ENCODE results near the gene ROCK2. TPM values are rescaled to one million over a fixed set of nuclear protein-coding genes. Genes with fewer than 3 reads are reported as not detected.

ROCK2 gene
- total RNA-seq, 4 donors from 2014 or later = 21.8 to 54.0 (median 26.6) TPM

- Histone ChIP-seq H3K36me3 (no peaks in the 10 kb centered on the region), H3K4me1 (peaks cover 16% of the 10 kb centered on the region), H3K27me3 (no peaks in the 10 kb centered on the region), H3K4me3 (no peak overlapping the region), H3K27ac (no peak overlapping the region), H3K9me3 (no peaks in the 10 kb centered on the region)
- TF ChIP-seq POLR2AphosphoS5 (IDR thresholded peaks at IDR 0.05) (no peak), CTCF (IDR thresholded peaks at IDR 0.05) (no peak), EP300 (IDR thresholded peaks at IDR 0.05) (no peak), POLR2A (IDR thresholded peaks at IDR 0.05) (no peak)
- WGBS = 96% methylated on average over 2 of the region's 2 CpGs
- DNase-seq (ENCODE audit: low spot score in 2 of 2) = no peak
Observed at GRCh38 chr2:11327871-11328270, 16.6 kb downstream of the ROCK2 start.

- Histone ChIP-seq H3K36me3 (no peaks in the 10 kb centered on the region), H3K9me3 (no peaks in the 10 kb centered on the region), H3K4me1 (peaks cover 16% of the 10 kb centered on the region), H3K4me3 (no peak overlapping the region), H3K27me3 (no peaks in the 10 kb centered on the region), H3K27ac (no peak overlapping the region)
- 58% methylated on average over 4 of the region's 4 CpGs for WGBS
- no peak for DNase-seq (ENCODE audit: low spot score in 2 of 2)
- no peak for TF ChIP-seq POLR2A (IDR thresholded peaks at IDR 0.05)
- no peak for TF ChIP-seq EP300 (IDR thresholded peaks at IDR 0.05)
- TF ChIP-seq CTCF (IDR thresholded peaks at IDR 0.05) = no peak
- TF ChIP-seq POLR2AphosphoS5 (IDR thresholded peaks at IDR 0.05) = no peak
Observed at GRCh38 chr2:11326677-11327211, 17.7 kb downstream of the ROCK2 start.

GRCh38 chr2:11325961-11326676 is 18.3 kb downstream of the ROCK2 start:
- H3K27me3 ChIP-seq = no peaks in the 10 kb centered on the region
- WGBS = 47% methylated on average over 4 of the region's 4 CpGs
- H3K4me3 ChIP-seq = no peak overlapping the region
- no peak overlapping the region for H3K27ac ChIP-seq
- peaks cover 16% of the 10 kb centered on the region for H3K4me1 ChIP-seq
- no peak for DNase-seq (ENCODE audit: low spot score in 2 of 2)
- H3K9me3 ChIP-seq = no peaks in the 10 kb centered on the region
- no peak for TF ChIP-seq EP300 (IDR thresholded peaks at IDR 0.05)
- no peak for TF ChIP-seq POLR2A (IDR thresholded peaks at IDR 0.05)
- no peak for TF ChIP-seq CTCF (IDR thresholded peaks at IDR 0.05)
- no peak for TF ChIP-seq POLR2AphosphoS5 (IDR thresholded peaks at IDR 0.05)
- H3K36me3 ChIP-seq = no peaks in the 10 kb centered on the region

GRCh38 chr2:11321847-11322246 is 22.6 kb downstream of the ROCK2 start:
- no peak for DNase-seq (ENCODE audit: low spot score in 2 of 2)
- TF ChIP-seq POLR2A (IDR thresholded peaks at IDR 0.05) = no peak
- no peak for TF ChIP-seq CTCF (IDR thresholded peaks at IDR 0.05)
- TF ChIP-seq POLR2AphosphoS5 (IDR thresholded peaks at IDR 0.05) = no peak
- no peak for TF ChIP-seq EP300 (IDR thresholded peaks at IDR 0.05)
- H3K4me1 ChIP-seq = peaks cover 3% of the 10 kb centered on the region
- H3K9me3 ChIP-seq = no peaks in the 10 kb centered on the region
- no peaks in the 10 kb centered on the region for H3K36me3 ChIP-seq
- H3K27ac ChIP-seq = no peak overlapping the region
- H3K4me3 ChIP-seq = no peak overlapping the region
- no peaks in the 10 kb centered on the region for H3K27me3 ChIP-seq
- WGBS = 84% methylated on average over 3 of the region's 3 CpGs

- WGBS = 96% methylated on average over 17 of the region's 17 CpGs
- TF ChIP-seq POLR2AphosphoS5 (IDR thresholded peaks at IDR 0.05) (no peak), POLR2A (IDR thresholded peaks at IDR 0.05) (no peak), CTCF (IDR thresholded peaks at IDR 0.05) (no peak), EP300 (IDR thresholded peaks at IDR 0.05) (no peak)
- H3K36me3 ChIP-seq = no peaks in the 10 kb centered on the region
- no peak overlapping the region for H3K4me3 ChIP-seq
- no peaks in the 10 kb centered on the region for H3K4me1 ChIP-seq
- H3K27ac ChIP-seq = no peak overlapping the region
- H3K9me3 ChIP-seq = no peaks in the 10 kb centered on the region
- H3K27me3 ChIP-seq = no peaks in the 10 kb centered on the region
- no peak for DNase-seq (ENCODE audit: low spot score in 2 of 2)
Observed at GRCh38 chr2:11320698-11321492, 23.5 kb downstream of the ROCK2 start.
